ENCODE results near the gene LPCAT2.
"Not testable (repeated sequence)": the region's sequence is repeated elsewhere in the genome, so short reads cannot be mapped to it uniquely, and the experiment has no call there.

LPCAT2 gene

GRCh38 chr16:55613613-55614335 is 104.9 kb downstream of the LPCAT2 start:
- no peak for FAIRE-seq

GRCh38 chr16:55615071-55615470 is 106.2 kb downstream of the LPCAT2 start:
- no peak for FAIRE-seq

GRCh38 chr16:55615670-55616069 is 106.8 kb downstream of the LPCAT2 start:
- not testable (repeated sequence) for FAIRE-seq

- no peak for FAIRE-seq
Observed at GRCh38 chr16:55621771-55622170, 112.9 kb downstream of the LPCAT2 start.

GRCh38 chr16:55622272-55622671 is 113.4 kb downstream of the LPCAT2 start:
- FAIRE-seq = no peak

- FAIRE-seq = no peak
Observed at GRCh38 chr16:55622930-55623561, 114.2 kb downstream of the LPCAT2 start.

- FAIRE-seq = no peak
Observed at GRCh38 chr16:55623640-55624039, 114.8 kb downstream of the LPCAT2 start.

- no peak for FAIRE-seq
Observed at GRCh38 chr16:55624696-55625095, 115.8 kb downstream of the LPCAT2 start.

- no peak for FAIRE-seq
Observed at GRCh38 chr16:55625843-55626242, 117.0 kb downstream of the LPCAT2 start.

GRCh38 chr16:55628306-55628968 is 119.6 kb downstream of the LPCAT2 start:
- no peak for FAIRE-seq

- no peak for FAIRE-seq
Observed at GRCh38 chr16:55630774-55631173, 121.9 kb downstream of the LPCAT2 start.

- no peak for FAIRE-seq
Observed at GRCh38 chr16:55632259-55632658, 123.4 kb downstream of the LPCAT2 start.

GRCh38 chr16:55634193-55634592 is 125.3 kb downstream of the LPCAT2 start:
- FAIRE-seq = no peak

Measured in G401.6 (cell line).